Hematopoietic multipotent progenitor cell treated with erythropoietin and hydrocortisone succinate and interleukin-3 and kit ligand, for 6 days (in vitro differentiated cells): ENCODE data around the gene SLC17A6.

Experiments
- DNase-seq: peaks from one replicate; pipeline ENCODE4 v3.0.0-alpha.2; 2015

The SLC17A6 gene

GRCh38 chr11:22337596-22338485, at the start of gene SLC17A6:
Gene SLC17A6, plus strand, starts transcription at chr11:22338381. Its CDS starts 153 bp downstream, at chr11:22338534.
- DNase-seq: peak; percentile 83

GRCh38 chr11:22302368-22302767, 35.8 kb upstream of the SLC17A6 start:
- DNase-seq: no peak

- DNase-seq: peak; percentile 72
These were observed 33.7 kb upstream of the SLC17A6 start for GRCh38 chr11:22304337-22304961.

GRCh38 chr11:22317656-22318055, 20.5 kb upstream of the SLC17A6 start:
- DNase-seq: no peak

- no peak for DNase-seq
These were observed 6.4 kb upstream of the SLC17A6 start for GRCh38 chr11:22331771-22332170.

- no peak for DNase-seq
These were observed 1.6 kb upstream of the SLC17A6 start for GRCh38 chr11:22336587-22336986.

- DNase-seq: no peak
These were observed 1.4 kb downstream of the SLC17A6 start for GRCh38 chr11:22339611-22340010.

- DNase-seq: no peak
These were observed 2.1 kb downstream of the SLC17A6 start for GRCh38 chr11:22340235-22340634.

GRCh38 chr11:22340701-22341587, 2.8 kb downstream of the SLC17A6 start:
- no peak for DNase-seq

- no peak for DNase-seq
These were observed 3.4 kb downstream of the SLC17A6 start for GRCh38 chr11:22341588-22341931.

GRCh38 chr11:22342211-22343031, 4.2 kb downstream of the SLC17A6 start:
- no peak for DNase-seq

GRCh38 chr11:22343032-22343324, 4.8 kb downstream of the SLC17A6 start:
- no peak for DNase-seq

GRCh38 chr11:22343371-22344032, 5.3 kb downstream of the SLC17A6 start:
- no peak for DNase-seq

- no peak for DNase-seq
These were observed 5.9 kb downstream of the SLC17A6 start for GRCh38 chr11:22344081-22344480.

GRCh38 chr11:22346282-22346681, 8.1 kb downstream of the SLC17A6 start:
- no peak for DNase-seq

GRCh38 chr11:22347857-22348487, 9.8 kb downstream of the SLC17A6 start:
- no peak for DNase-seq

GRCh38 chr11:22349491-22349890, 11.3 kb downstream of the SLC17A6 start:
- DNase-seq: no peak

- no peak for DNase-seq
These were observed 21.1 kb downstream of the SLC17A6 start for GRCh38 chr11:22359295-22359694.

- no peak for DNase-seq
These were observed 33.0 kb downstream of the SLC17A6 start for GRCh38 chr11:22371160-22371559.

- no peak for DNase-seq
These were observed 48.9 kb downstream of the SLC17A6 start for GRCh38 chr11:22387126-22387525.

- no peak for DNase-seq
These were observed 51.5 kb downstream of the SLC17A6 start for GRCh38 chr11:22389526-22390282.
